COLO668 (cell line): ENCODE data around the gene CPNE4.

Experiments used
- DNase-seq: peaks from one replicate; lab custom pipeline; 2025; ENCODE audit not compliant: unreplicated experiment; lab: John Stamatoyannopoulos, UW

The CPNE4 gene

DNA sequence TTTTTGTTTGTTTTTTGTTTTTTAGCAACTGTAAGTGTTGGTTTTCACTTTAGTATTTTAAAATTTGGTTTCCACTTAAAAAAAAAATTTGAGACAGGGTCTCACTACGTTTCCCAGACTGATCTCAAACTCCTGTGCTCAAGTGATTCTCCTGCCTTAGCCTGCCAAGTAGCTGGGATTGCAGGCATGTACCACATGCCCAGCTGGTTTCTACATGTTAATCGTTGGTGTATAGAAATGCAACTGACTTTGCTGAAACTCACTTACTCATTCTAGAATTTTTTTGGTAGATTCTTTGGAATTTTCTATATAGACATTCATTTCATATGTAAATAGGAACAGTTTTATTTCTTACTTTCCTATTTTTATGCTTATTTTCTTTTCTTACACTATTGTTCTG is 287.3 kb downstream of the CPNE4 start:
- no peak for DNase-seq

DNA sequence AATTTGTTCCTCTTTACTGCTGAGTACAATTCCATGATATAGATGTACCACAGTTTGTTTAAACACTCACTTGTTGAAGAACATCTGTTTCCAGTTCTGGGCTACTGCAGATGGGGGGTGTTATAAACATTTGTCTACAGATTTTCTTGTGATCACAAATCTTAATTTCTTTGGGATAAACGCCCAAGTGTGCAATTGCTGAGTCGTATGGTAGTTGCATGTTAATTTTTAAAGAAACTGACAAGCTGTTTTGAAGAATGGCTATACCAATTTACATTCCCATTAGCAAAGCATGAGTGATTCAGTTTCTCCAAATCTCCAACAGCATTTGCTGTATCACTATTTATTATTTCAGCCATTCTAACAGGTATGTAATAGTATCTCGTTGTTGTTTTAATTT is 290.0 kb downstream of the CPNE4 start:
- no peak for DNase-seq

DNA sequence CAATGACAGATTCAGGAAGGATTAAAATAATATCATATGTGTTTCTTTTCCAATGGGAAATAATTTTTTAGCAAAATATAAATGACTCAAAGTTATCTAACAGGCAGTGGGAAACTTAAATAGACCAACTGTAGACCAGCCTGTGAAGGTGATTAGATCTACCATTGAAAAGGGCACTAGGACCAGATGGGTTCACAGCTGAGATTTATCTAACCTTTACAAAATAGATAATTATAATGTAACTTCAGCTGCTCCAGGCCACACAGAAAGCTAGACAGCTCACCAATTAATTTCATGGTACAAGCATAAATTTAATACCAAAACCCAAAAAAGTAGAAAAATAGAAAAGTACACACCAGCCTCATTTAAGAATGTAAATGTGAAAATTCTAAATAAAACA is 291.7 kb downstream of the CPNE4 start:
- no peak for DNase-seq

DNA sequence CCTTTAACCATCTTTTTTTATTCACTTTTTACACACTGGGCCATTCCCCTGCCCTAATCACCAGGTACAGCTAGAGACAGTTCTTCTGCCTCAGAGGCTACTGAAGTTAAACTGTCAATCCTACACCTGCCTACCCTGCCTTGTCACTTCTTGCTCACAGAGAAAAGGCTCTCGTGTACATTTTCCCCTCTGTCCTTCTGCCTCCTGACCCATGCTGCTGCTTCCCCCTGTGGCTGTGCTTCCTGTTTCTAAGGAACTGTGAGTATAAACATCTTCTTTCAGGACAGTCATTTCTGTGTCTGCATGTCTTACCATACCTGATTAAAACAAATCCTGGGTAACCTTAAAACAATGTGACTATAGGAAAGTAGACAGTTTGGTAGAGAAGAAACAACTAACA is 295.6 kb downstream of the CPNE4 start:
- DNase-seq = no peak

DNA sequence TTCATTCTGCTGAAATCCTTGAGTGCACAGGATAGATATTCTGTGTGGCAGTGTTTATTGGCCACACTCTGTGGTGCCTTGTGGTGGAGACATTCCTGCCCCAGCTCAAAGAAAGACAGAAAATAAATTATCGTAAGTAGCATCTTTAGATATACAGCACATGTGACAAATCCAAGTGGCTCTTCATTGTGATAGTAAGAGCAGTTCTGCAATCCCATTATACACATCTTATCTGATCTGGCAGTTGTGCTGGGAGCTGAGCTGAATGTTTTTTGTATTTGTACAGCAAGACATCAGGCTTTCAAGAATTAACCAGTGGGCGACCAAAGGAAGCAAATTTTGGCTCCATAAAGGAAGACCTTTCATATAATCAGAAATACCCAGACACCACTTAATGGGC is 296.7 kb downstream of the CPNE4 start:
- DNase-seq = no peak

DNA sequence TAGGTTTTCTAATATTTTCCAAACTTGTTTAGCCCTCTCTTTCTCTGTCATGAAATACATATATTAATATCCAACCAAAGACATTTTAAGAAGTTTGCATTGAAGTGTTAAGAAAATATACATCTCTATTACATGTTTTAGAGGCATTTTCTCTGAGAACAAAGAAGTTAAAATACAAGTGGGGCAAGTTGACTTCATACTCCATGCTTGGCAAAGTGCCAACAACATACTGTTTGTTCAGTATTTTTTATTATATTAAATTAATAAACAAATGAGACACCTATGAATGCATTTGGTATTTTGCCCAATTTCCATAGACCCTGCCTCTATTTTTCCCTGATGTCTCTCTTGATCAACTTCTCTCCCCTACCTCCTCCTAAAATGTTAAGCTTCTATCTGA is 299.3 kb downstream of the CPNE4 start:
- DNase-seq = no peak

DNA sequence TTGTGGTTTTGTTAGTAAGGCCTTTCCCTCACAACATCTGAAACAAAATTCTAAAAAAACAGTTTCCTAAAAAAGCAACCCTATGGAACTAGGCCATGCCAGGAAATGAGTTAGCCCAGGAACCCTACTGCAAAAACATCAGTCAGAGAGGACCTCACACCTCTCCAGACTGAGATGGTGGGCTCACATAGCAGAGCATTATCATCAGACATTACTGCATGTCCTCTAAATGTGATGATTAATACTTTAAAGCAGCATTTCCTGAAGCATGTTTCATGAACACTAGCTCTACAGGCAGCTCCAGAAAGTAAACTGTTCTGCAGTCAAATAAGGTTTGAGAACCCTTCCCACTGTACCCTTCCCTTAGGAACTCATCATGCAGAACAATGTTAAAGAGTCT is 299.7 kb downstream of the CPNE4 start:
- DNase-seq = no peak

DNA sequence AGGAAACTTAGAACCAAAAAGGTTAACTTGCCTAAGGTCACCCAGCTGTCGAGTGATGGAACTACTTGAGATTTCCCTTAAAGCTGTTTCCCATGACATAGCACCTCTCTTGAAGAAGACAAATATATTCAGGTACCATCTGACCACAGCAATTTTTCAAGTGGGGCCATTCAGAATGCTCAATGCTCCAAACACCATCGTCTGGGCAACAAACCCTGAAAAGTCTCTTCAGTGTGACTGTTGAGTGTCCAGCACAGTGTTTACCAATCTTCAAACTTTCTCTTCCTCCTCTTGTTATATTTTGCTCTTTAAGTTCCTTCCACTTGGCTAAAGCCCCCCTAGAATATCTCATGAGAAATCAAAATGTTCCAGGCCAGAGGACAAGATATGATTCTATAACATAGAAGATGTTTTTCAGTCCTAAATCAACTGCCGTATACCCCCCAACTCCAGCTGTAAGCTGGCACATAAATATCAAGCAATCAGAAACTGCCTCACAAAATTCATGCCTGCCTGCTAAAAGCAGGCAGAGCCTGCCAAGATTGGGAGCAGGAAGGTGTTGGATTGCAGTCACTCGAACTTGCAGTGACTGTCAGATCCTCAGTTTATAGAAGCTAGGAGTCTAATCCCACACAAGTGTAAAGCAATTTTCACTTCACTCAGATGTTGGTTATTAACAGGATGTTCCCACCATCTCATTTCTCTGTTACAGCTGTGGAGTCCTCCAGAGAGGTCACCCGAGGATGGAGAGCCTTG is 301.6 kb downstream of the CPNE4 start:
- DNase-seq = no peak

DNA sequence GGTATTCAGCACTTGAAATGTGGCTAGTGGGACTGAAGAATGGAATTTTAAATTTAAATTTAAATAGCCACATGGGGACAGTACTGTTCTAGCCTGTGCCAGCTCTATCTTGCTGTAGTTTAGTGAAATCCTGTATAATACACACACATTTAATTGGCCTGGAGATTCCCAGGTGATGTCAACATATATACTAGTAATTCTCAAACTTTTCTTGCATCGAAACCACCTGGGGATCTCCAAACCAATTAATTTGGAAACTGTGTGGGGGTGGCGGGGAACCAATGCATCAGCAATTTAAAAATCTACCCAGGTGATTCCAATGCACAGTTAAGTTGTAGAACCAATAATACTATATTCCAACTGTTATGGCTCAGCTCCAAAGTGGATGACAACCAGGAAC is 303.1 kb downstream of the CPNE4 start:
- no peak for DNase-seq

DNA sequence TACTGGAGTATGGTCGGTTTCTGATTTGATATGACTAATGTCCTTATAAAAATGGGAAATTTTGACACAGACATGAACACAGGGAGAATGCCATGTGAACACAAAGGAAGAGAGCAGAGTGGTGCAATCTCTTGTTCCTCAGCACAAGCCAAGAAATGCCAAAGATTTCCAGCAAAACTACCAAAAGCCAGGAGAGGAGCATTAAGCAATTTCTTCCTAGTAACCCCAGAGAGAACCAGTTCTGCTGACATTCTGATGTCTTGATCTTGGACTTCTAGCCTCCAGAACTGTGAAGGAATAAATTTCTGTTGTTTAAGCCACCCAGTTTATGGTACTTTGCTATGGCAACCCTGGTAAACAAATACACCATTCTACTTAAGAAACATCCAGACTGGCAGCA is 304.2 kb downstream of the CPNE4 start:
- no peak for DNase-seq

DNA sequence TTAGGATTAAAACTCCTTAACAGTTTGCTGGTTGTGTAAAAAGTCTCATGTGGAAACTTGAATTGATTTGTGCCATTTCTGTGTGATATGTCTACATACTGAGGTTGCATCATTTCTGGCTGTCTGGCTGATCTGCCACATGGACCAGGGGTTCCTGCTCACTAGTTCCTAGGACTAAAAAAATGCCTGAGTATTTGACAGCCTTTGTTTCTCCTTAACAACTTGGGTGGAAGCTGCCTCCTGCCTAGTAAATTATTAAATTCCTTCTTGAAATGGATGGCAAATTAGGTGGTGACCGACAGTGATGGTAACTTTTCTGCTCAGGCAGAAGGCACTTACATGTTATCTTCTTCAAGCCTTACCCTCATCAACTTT is 305.2 kb downstream of the CPNE4 start:
- DNase-seq = no peak

DNA sequence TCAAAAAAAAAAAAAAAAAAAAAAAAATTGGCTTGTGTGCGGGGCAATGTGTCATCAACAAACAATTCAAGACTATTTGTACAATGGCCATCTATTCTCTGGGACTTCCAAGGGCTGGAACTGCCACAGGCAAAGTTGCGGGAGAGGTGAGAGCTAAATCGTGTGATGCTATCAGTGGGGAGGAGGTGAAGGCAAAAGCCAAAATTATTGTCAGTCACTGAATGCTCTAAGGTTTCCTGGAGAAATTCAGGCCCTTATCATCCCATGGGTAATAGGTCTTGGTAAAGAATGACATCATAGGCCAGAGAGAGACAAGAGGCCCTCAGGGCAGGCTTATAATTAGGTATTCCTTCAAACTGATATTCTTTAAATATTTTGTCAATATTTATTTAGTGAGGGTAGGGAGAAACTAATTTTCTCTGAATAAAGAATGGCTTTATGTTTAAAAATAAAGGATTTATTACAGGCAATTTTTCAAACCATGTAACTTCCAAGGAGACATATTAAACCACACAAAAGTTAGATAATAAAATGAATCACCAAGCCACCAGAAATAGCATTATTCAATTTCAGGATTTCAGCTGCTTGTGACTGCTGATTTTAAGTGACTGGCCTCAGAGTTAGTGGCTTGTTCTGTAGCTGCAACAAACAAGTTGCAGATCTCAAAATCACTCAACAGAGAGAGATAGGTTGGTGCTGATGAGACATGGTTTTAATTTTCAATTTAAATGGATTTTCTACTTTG is 305.7 kb downstream of the CPNE4 start:
- no peak for DNase-seq

DNA sequence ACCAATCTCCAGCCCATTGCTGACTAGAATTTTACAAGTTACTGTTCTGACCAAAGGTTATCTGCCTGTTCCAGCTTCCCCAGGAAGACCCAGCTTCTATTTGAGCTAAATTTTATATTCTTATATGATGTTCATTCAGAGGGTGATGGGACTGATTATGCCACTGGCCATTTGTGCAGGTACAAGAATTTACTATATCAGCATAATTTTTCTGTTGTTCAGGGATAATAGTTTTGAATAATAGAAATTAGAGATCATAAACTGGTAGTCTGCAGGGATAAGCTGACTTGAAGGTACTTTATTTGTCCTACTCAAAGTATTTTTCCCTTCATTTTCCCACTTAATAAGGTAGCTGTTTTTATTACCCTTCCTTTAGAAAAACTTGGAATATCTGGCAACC is 309.4 kb downstream of the CPNE4 start:
- no peak for DNase-seq

DNA sequence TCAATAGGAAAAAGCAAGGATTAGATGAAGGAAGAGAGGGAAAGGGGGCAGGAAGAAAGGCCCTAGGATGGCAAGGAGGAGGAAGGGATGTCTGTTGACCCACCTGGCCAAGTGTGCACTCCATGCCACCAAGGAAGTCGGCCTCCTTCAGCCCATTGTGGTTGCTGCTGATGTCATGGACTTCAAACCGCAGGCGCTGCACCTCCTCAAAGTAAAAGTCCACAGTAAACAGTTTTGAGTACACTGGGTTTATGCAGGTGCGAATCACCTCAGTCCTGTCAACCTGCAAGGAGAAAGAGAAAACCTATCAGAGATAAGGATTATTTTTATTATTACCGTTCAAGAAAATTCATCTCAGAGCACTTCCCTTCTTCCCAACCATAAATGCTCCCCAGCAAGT is 311.5 kb downstream of the CPNE4 start:
- DNase-seq = no peak

DNA sequence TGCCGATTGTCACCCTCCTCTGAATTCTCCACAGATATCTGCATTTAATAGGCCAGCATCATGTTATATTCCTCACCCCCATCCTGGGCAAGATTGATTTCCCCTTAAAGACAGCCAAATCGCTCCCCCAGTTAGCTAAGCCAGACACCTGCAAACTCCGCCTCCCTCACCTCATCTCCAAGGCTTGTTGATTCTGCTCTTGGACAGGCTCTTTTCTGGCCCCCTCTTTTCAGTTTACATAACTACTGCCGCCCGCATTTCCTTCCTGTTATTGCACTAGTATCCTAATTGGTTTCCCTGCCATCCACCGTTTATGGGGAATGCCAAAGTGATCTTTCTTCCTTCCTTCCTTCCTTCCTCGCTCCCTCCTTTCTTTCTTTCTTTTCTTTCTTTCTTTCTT is 317.3 kb downstream of the CPNE4 start:
- DNase-seq = no peak

DNA sequence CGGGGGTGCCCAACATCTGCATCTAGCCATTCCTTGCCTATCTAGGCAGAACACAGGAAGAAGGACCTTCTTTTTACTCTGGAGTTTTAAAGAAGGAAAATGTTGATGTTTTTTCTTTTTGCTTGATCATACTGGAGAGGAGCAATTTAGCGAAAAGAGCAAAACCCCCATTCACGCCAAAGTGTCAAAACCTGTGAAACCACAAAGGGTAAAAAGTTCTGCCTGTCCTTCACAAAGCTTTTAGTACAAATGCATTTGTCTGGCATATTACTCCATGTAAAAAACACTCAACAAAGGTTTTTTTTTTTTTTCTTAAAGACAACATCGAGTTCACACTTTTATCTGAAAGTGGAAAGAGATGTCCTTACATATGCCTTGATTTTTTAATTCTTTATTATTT is 317.9 kb downstream of the CPNE4 start:
- no peak for DNase-seq

DNA sequence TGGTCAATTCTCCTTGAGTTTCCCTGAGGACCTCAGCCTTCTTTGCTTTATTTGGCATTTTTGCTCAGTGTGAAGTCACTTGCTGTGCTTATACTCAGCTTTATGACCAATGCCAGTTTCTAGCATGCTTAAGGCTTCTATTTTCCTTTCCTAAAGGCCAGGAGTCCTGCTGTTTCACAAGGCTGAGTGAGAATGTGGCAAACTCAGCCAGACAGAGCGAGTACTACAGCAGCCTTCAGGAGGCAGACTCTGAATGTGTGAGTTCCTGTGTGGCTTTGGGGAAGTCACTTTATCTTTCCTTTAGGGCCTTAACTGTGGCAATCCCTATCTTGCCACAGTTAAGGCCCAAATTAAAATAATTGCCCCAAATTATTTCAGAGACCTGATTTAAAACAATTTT is 318.8 kb downstream of the CPNE4 start:
- no peak for DNase-seq

DNA sequence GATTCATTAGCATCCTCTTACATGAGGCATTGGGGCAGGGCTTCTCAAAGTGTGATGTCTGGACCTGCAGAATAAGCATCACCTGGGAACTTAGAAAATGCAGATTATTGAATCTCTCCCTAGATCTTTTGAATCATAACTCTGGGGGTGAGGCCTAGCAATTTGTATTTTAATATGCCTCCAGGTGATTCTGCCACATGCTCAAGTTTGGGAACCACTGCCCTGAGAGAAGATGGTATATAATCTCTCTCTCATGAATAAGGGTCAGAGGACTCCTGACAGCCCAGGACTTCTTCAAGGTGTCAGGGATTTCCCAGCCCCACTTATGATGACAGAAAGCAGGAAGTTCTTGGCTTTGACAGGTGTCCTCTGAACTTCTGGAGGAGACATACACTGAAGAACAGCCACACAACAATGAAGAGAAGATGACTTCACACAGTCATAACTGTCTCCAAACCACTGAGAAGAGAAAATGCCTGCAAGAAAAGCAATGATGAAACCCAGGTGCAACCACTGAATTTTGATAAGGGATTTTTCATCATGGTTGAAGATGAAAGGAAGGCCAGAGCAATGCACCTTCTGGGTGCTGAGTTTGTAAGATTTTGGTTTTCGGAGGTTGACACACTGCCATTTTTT is 320.1 kb downstream of the CPNE4 start:
- DNase-seq = no peak

DNA sequence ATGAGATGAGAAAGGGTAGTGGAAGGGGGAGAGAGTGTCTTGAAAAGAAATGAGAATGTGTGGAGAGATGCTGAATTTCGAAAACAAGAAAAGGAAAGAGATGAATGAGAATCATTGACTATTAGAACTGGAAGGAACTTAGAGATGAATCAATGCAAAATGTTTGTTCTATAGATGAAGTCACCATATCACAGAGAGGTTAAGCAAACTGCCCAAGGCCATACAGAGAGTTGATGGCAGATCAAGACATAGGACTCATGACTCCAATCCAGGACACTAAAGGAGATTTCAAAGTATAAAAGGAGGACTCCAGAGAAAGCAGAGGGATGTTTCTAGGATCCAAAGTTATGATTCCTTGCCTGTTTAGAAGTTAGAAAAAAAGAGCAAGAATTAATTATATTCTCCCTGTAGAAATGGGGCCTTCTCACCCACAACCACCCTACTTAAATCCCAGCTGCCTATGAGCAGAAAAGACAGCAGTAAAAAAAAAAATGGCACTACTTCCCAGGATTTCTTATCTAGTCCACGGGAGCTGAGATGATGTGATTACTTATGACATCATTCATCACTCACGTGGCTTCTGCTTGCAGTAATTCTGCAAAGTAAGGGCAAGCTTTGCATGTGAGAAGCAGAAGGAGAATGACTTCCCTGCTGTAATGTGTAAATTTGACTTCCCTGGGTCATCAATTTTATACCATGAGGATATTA is 321.2 kb downstream of the CPNE4 start:
- DNase-seq = no peak

DNA sequence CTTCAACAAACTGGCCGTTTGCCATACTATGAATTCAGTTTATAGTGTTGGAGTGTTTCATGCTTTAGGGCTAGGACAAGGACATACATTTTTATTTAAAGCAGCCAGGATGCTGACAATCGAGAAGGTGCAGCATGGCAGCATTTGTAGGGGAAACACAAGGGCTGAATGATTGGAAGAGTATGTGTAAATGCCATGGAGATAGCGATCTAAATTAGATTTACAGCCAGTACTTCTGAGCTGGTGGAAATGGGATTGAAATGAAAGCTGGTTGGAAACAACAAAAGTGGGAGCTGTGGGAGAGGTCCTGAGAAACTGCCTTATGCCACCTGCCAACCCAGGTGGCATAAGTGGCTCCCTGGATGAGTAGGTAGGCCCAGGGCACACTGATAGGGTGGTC is 322.2 kb downstream of the CPNE4 start:
- no peak for DNase-seq

DNA sequence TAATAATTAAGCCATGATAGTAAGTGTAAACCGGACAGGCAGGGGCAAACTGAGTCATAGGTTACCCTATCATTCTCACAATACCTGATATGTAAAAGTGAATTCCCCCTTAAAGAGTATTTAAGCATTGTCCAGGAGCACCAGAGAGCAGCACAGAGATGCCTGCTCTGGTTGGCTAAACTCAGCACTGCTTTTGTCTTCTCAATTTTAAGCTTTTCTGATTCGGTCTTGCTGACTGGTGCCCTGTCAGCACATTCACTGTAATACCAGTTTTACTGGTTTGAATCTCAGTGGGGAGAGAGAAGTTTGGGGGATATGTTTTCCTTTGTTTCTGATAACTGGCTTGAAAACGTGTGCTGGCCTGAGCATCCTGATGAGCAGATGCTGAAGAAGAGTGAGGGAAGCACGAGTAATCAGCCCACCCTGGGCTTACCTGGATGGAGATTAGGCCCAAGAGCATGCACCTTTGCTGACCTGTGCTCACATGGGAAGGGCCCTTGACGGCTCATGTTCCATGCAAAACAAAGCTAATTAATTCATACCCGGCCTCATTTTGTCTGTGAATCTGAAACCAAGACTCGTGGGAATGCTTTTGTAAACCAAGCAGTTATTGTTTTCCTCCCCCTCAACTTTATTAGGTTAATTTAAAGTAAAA is 323.6 kb downstream of the CPNE4 start:
- DNase-seq = no peak
